Calu3 (cell line): ENCODE data around the gene PEX11B. TPM values are rescaled to one million over a fixed set of nuclear protein-coding genes. Genes with fewer than 3 reads are reported as not detected.

Experiments used
- BruUV-seq: library from RNA; stranded (reverse); fragments of 400-500 nt; replicated peaks from 2 replicates; lab custom pipeline; 2021; lab: Mats Ljungman, UMichigan
- CTCF ChIA-PET: fragments of 300-600 bp; sonication (Branson Sonifier 250); formaldehyde crosslinking; loops from one replicate; lab custom pipeline; 2022; ENCODE audit warnings: antibody characterized with exemption; lab: Charles Lee
- DNase-seq: peaks from one replicate; pipeline ENCODE4 v3.0.0; 2022
- H3K27ac Mint-ChIP-seq: one replicate; pipeline ENCODE4 v1.8.0; 2022; ENCODE audit warnings: mixed read lengths; ENCODE audit not compliant: unreplicated experiment
- H3K27me3 Mint-ChIP-seq: one replicate; pipeline ENCODE4 v1.8.0; 2022; ENCODE audit warnings: mixed read lengths; ENCODE audit not compliant: unreplicated experiment
- H3K36me3 Mint-ChIP-seq: one replicate; pipeline ENCODE4 v1.8.0; 2022; ENCODE audit warnings: mild to moderate bottlenecking, moderate library complexity, mixed read lengths; ENCODE audit not compliant: insufficient read depth, unreplicated experiment
- H3K4me1 Mint-ChIP-seq: one replicate; pipeline ENCODE4 v1.8.0; 2022; ENCODE audit warnings: mild to moderate bottlenecking, low read depth, mixed read lengths; ENCODE audit not compliant: unreplicated experiment
- H3K4me3 Mint-ChIP-seq: one replicate; pipeline ENCODE4 v1.8.0; 2022; ENCODE audit warnings: mild to moderate bottlenecking, low read depth, moderate library complexity, mixed read lengths; ENCODE audit not compliant: unreplicated experiment
- H3K9me3 Mint-ChIP-seq: one replicate; pipeline ENCODE4 v1.8.0; 2022; ENCODE audit warnings: low read depth, mixed read lengths; ENCODE audit not compliant: unreplicated experiment
- CTCF ChIP-seq: fragments of 200-600 bp; IDR thresholded peaks from one replicate; pipeline ENCODE4 v1.8.0; 2022; ENCODE audit warnings: antibody characterized with exemption; ENCODE audit not compliant: unreplicated experiment
- intact Hi-C: fragments of 100-400 bp; cut with micrococcal nuclease; formaldehyde crosslinking; loops from one replicate; pipeline ENCODE4 v1.10.0; 2022; ENCODE audit not compliant: unreplicated experiment
- total RNA-seq: library from RNA; stranded (reverse); gene quantifications from 2 replicates; pipeline ENCODE4 v1.2.3, GENCODE V29; 2022

The PEX11B gene
- total RNA-seq, 1 experiment from 2014 or later: 27.3 TPM

GRCh38 chr1:145884675-145885074, 33.8 kb downstream of the PEX11B start:
- peaks cover 17% of the 10 kb centered on the region for H3K36me3 Mint-ChIP-seq
- CTCF ChIA-PET: no interaction called here
- no peaks in the 10 kb centered on the region for H3K9me3 Mint-ChIP-seq
- H3K27ac Mint-ChIP-seq: no peak overlapping the region
- no peak for DNase-seq
- H3K4me3 Mint-ChIP-seq: peak overlapping the region; percentile 43
- intact Hi-C loops: no loop called here
- H3K4me1 Mint-ChIP-seq: peaks cover 50% of the 10 kb centered on the region
- peaks cover 20% of the 10 kb centered on the region for H3K27me3 Mint-ChIP-seq
- TF ChIP-seq CTCF: no peak
- no TSS peak for BruUV-seq

- CTCF ChIA-PET: interaction anchor here (1.0 to 2.2 kb wide), 3 partner anchors 12 to 34 kb away, joined by 4 to 9 read pairs (median 5); partner anchors contain the start of genes NUDT17 and PIAS3
- TF ChIP-seq CTCF: no peak
- Mint-ChIP-seq H3K9me3 (no peaks in the 10 kb centered on the region), H3K4me1 (peaks cover 44% of the 10 kb centered on the region), H3K27me3 (peaks cover 9% of the 10 kb centered on the region), H3K4me3 (no peak overlapping the region), H3K27ac (no peak overlapping the region), H3K36me3 (peaks cover 6% of the 10 kb centered on the region)
- DNase-seq: no peak
- intact Hi-C loops: no loop called here
- no TSS peak for BruUV-seq
Observed at GRCh38 chr1:145879775-145880174, 38.7 kb downstream of the PEX11B start.

- Mint-ChIP-seq H3K36me3 (peaks cover 6% of the 10 kb centered on the region), H3K4me1 (peaks cover 40% of the 10 kb centered on the region), H3K4me3 (no peak overlapping the region), H3K27ac (no peak overlapping the region), H3K9me3 (no peaks in the 10 kb centered on the region), H3K27me3 (peaks cover 6% of the 10 kb centered on the region)
- intact Hi-C loops: no loop called here
- no peak for TF ChIP-seq CTCF
- BruUV-seq: no TSS peak
- CTCF ChIA-PET: interaction anchor here (1.7 to 2.0 kb wide), 3 partner anchors 9 to 19 kb away, joined by 4 to 10 read pairs (median 10); partner anchors contain the start of gene PIAS3
- DNase-seq: no peak
Observed at GRCh38 chr1:145878724-145879123, 39.8 kb downstream of the PEX11B start.

- Mint-ChIP-seq H3K4me1 (peaks cover 40% of the 10 kb centered on the region), H3K27ac (peak overlapping the region; percentile 71), H3K36me3 (peaks cover 6% of the 10 kb centered on the region), H3K4me3 (peak overlapping the region; percentile 24), H3K27me3 (peaks cover 13% of the 10 kb centered on the region), H3K9me3 (no peaks in the 10 kb centered on the region)
- TF ChIP-seq CTCF: no peak
- no TSS peak for BruUV-seq
- CTCF ChIA-PET: interaction anchor here (1.7 to 2.0 kb wide), 3 partner anchors 10 to 19 kb away, joined by 4 to 10 read pairs (median 10); partner anchors contain the start of gene PIAS3
- DNase-seq: peak; percentile 68
- intact Hi-C loops: no loop called here
Observed at GRCh38 chr1:145877923-145878486, 40.5 kb downstream of the PEX11B start.
